PC-9 (cell line): ENCODE measurements around the gene CCDC92. TPM values are rescaled to one million over a fixed set of nuclear protein-coding genes. Genes with fewer than 3 reads are reported as not detected.

ENCODE experiments used
- BruUV-seq: library from RNA; stranded (reverse); fragments of 400-500 nt; replicated peaks from 2 replicates; lab custom pipeline; 2021; lab: Mats Ljungman, UMichigan
- CTCF ChIA-PET: fragments of 300-600 bp; sonication (Branson Sonifier 250); formaldehyde crosslinking; loops from one replicate; lab custom pipeline; 2022; ENCODE audit warnings: antibody characterized with exemption; lab: Charles Lee
- POLR2A ChIA-PET: fragments of 300-600 bp; sonication (Branson Sonifier 250); formaldehyde crosslinking; loops from one replicate; lab custom pipeline; 2022; ENCODE audit warnings: antibody characterized with exemption; ENCODE audit not compliant: unreplicated experiment; lab: Charles Lee
- DNase-seq, 2 experiments: peaks; one replicate each; pipeline versions ENCODE4 v3.0.0 to v3.0.0-alpha.2; 2015 to 2022; ENCODE audit warnings: mixed read lengths in 1 of 2
- H2AFZ ChIP-seq: fragments of 200-600 bp; sonication (generic); 2 replicates; pipeline ENCODE4 v1.8.1; 2017; ENCODE audit warnings: antibody characterized with exemption
- H3F3A ChIP-seq: fragments of 200-600 bp; sonication (generic); 2 replicates; pipeline ENCODE4 v1.8.1; 2017; ENCODE audit warnings: antibody characterized with exemption, mild to moderate bottlenecking, low read depth; ENCODE audit not compliant: insufficient read depth
- H3K27ac ChIP-seq: fragments of 200-600 bp; sonication (generic); 2 replicates; pipeline ENCODE4 v1.6.1; 2016; ENCODE audit warnings: mixed run types
- H3K27me3 ChIP-seq: fragments of 200-600 bp; sonication (generic); 2 replicates; pipeline ENCODE4 v1.6.1; 2016; ENCODE audit warnings: low read depth, mixed run types; ENCODE audit not compliant: insufficient read depth
- H3K36me3 ChIP-seq: fragments of 200-600 bp; sonication (generic); 2 replicates; pipeline ENCODE4 v1.6.1; 2016; ENCODE audit warnings: low read depth, mixed run types
- H3K4me1 ChIP-seq: fragments of 200-600 bp; sonication (generic); replicated peaks from 2 replicates; pipeline ENCODE4 v1.6.1; 2016; ENCODE audit warnings: mixed run types; ENCODE audit not compliant: insufficient read depth
- H3K4me2 ChIP-seq: fragments of 200-600 bp; sonication (generic); 2 replicates; pipeline ENCODE4 v1.6.1; 2017; ENCODE audit warnings: mixed run types
- H3K4me3 ChIP-seq: fragments of 200-600 bp; sonication (generic); 2 replicates; pipeline ENCODE4 v1.6.1; 2016; ENCODE audit warnings: mixed run types
- H3K79me2 ChIP-seq: fragments of 200-600 bp; sonication (generic); 2 replicates; pipeline ENCODE4 v1.6.1; 2017; ENCODE audit warnings: low read depth, mixed run types
- H3K9me2 ChIP-seq: fragments of 200-600 bp; sonication (generic); 2 replicates; pipeline ENCODE4 v1.8.1; 2017; ENCODE audit warnings: mild to moderate bottlenecking; ENCODE audit not compliant: insufficient read depth
- H3K9me3 ChIP-seq: fragments of 200-600 bp; sonication (generic); 2 replicates; pipeline ENCODE4 v1.8.1; 2016; ENCODE audit warnings: low read depth; ENCODE audit not compliant: insufficient read depth
- H4K20me1 ChIP-seq: fragments of 200-600 bp; sonication (generic); 2 replicates; pipeline ENCODE4 v1.8.1; 2017; ENCODE audit not compliant: insufficient read depth
- EZH2 ChIP-seq: fragments of 200-600 bp; sonication (generic); IDR thresholded peaks from 2 replicates; pipeline ENCODE4 v1.8.0; 2017; ENCODE audit warnings: antibody characterized with exemption, low read depth
- intact Hi-C: fragments of 100-400 bp; cut with micrococcal nuclease; formaldehyde crosslinking; loops from one replicate; pipeline ENCODE4 v1.10.0; 2022; ENCODE audit not compliant: unreplicated experiment
- total RNA-seq: library from RNA; stranded (reverse); gene quantifications from 2 replicates; pipeline ENCODE4 v1.2.3, GENCODE V29; 2021
- TF ChIP-seq, protein P1 (sequence below): fragments of 200-600 bp; sonication (generic); conservative IDR thresholded peaks from 2 replicates; pipeline ENCODE4 v1.6.1; 2017; ENCODE audit warnings: mixed run types, antibody characterized with exemption, mild to moderate bottlenecking, moderate library complexity

CCDC92 gene
- total RNA-seq, 1 experiment from 2014 or later = 28.0 TPM

DNA sequence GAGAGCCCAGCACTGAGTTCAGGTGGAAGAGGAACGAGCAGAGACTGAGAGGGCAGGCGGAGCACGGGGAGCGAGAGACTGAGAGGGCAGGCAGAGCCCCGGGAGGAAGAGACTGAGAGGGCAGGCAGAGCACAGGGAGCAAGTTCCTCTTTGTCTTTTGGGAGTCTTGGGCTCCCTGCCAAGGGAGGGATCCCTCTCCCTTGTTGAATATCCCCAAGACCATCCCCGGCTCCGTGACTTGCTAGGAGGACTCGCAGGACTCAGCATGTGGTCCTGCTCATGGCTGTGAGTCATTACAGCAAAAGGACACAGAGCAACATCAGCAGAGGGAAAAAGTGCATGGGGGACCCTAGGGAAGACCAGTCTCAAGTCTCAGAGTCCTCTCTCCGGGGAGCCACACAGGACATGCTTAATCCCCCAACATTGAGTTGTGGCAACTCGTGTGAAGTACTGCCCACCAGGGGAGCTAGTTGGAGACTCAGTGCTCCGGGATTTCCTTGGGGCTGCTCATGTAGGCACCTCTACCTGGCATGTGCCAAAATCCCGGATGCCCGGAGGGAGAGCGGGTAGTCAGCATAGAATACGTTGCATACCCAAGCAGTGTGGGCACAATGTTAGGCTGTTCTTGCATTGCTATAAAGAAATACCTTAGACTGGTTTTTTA is 81.0 kb downstream of the CCDC92 start:
- Histone ChIP-seq H3K4me2 (no peak overlapping the region), H3K79me2 (no peaks in the 10 kb centered on the region), H3K9me2 (no peaks in the 10 kb centered on the region), H3F3A (no peaks in the 10 kb centered on the region), H3K4me3 (no peak overlapping the region), H2AFZ (no peak overlapping the region), H3K9me3 (no peaks in the 10 kb centered on the region), H3K27ac (no peak overlapping the region), H3K4me1 (no peaks in the 10 kb centered on the region), H3K27me3 (peaks cover 94% of the 10 kb centered on the region), H4K20me1 (no peaks in the 10 kb centered on the region), H3K36me3 (no peaks in the 10 kb centered on the region)
- BruUV-seq = no TSS peak
- intact Hi-C loops = no loop called here
- no peak for TF ChIP-seq EZH2
- TF ChIP-seq, protein P1, sequence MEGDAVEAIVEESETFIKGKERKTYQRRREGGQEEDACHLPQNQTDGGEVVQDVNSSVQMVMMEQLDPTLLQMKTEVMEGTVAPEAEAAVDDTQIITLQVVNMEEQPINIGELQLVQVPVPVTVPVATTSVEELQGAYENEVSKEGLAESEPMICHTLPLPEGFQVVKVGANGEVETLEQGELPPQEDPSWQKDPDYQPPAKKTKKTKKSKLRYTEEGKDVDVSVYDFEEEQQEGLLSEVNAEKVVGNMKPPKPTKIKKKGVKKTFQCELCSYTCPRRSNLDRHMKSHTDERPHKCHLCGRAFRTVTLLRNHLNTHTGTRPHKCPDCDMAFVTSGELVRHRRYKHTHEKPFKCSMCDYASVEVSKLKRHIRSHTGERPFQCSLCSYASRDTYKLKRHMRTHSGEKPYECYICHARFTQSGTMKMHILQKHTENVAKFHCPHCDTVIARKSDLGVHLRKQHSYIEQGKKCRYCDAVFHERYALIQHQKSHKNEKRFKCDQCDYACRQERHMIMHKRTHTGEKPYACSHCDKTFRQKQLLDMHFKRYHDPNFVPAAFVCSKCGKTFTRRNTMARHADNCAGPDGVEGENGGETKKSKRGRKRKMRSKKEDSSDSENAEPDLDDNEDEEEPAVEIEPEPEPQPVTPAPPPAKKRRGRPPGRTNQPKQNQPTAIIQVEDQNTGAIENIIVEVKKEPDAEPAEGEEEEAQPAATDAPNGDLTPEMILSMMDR = no peak
- POLR2A ChIA-PET = no interaction called here
- CTCF ChIA-PET = no interaction called here
- DNase-seq = no peak

DNA sequence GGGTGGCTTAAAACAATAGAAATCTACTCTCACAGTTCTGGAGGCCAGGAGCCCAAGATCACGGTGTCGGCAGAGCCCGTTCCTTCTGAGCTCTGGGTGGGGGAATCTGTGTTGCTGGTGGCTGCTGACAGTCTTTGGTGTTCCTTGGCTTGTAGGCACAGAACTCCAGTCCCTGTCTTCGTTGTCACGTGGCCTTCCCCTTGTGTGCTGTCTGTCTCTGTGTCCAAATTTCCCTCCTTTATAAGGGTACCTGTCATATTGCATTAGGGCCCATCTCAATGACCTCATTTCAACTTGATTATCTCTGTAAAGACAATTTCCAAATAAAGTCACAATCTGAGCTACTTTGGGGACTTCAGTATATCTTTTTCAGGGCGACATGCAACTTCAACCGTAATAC is 81.6 kb downstream of the CCDC92 start:
- BruUV-seq = no TSS peak
- Histone ChIP-seq H4K20me1 (no peaks in the 10 kb centered on the region), H3K9me3 (no peaks in the 10 kb centered on the region), H3K36me3 (no peaks in the 10 kb centered on the region), H3K4me3 (no peak overlapping the region), H3F3A (no peaks in the 10 kb centered on the region), H3K79me2 (no peaks in the 10 kb centered on the region), H3K27me3 (peaks cover 94% of the 10 kb centered on the region), H3K27ac (no peak overlapping the region), H2AFZ (no peak overlapping the region), H3K9me2 (no peaks in the 10 kb centered on the region), H3K4me1 (no peaks in the 10 kb centered on the region), H3K4me2 (no peak overlapping the region)
- ChIA-PET POLR2A (no interaction called here), CTCF (no interaction called here)
- TF ChIP-seq, protein P1 = no peak
- TF ChIP-seq EZH2 = no peak
- no peak for DNase-seq
- intact Hi-C loops = no loop called here

DNA sequence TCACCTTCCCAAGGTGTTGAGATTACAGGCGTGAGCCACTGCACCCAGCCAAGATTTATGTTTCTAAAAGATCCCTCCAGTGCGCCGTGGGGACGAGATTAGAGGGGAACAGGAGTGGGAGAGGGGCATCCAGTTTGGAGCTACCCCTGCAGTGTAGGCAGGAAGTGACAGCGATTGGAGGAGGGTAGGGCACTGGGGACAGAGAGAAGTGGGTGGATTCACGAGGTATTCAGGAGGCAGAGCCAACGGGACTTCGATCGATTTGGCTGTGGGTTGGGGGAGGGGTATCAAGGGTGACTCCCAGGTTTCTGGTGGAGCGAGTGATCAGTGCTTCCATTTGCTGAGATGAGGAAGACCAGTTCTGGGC is 82.1 kb downstream of the CCDC92 start:
- Histone ChIP-seq H3K4me3 (no peak overlapping the region), H3K9me3 (no peaks in the 10 kb centered on the region), H4K20me1 (no peaks in the 10 kb centered on the region), H3K36me3 (no peaks in the 10 kb centered on the region), H3K27ac (no peak overlapping the region), H3K9me2 (no peaks in the 10 kb centered on the region), H3F3A (no peaks in the 10 kb centered on the region), H3K79me2 (no peaks in the 10 kb centered on the region), H2AFZ (no peak overlapping the region), H3K27me3 (peaks cover 95% of the 10 kb centered on the region), H3K4me1 (no peaks in the 10 kb centered on the region), H3K4me2 (no peak overlapping the region)
- DNase-seq = no peak
- TF ChIP-seq, protein P1 = no peak
- no peak for TF ChIP-seq EZH2
- POLR2A ChIA-PET = no interaction called here
- intact Hi-C loops = no loop called here
- BruUV-seq = no TSS peak
- CTCF ChIA-PET = interaction anchor here (0.5 kb wide), 1 partner anchor 1441 kb away, joined by 3 read pairs; no protein-coding TSS in a partner anchor
